ENCODE data around the gene GPC6. TPM values are rescaled to one million over a fixed set of nuclear protein-coding genes. Genes with fewer than 3 reads are reported as not detected.

The GPC6 gene
- total RNA-seq, 2 donors from 2014 or later = 3.4 to 5.3 TPM

GRCh38 chr13:93296584-93296983, 70.0 kb downstream of the GPC6 start:
- Histone ChIP-seq H3K4me3 (no peak overlapping the region), H3K27me3 (replicated peaks; ENCODE audit: insufficient read depth) (no peaks in the 10 kb centered on the region), H3K36me3 (no peaks in the 10 kb centered on the region), H3K27ac (no peak overlapping the region), H3K9me3 (no peaks in the 10 kb centered on the region), H3K4me1 (replicated peaks) (no peaks in the 10 kb centered on the region)
- no peak for DNase-seq (ENCODE audit: low spot score)
- intact Hi-C loops (cut with DNase I) = no loop called here
- WGBS = 93% methylated on average over 2 of the region's 2 CpGs
- TF ChIP-seq POLR2AphosphoS5 (IDR thresholded peaks at IDR 0.05) (no peak), POLR2A (IDR thresholded peaks at IDR 0.05) (no peak), CTCF (IDR thresholded peaks at IDR 0.05) (no peak)

GRCh38 chr13:93298713-93299112, 72.1 kb downstream of the GPC6 start:
- H3K4me1 ChIP-seq (replicated peaks) = no peaks in the 10 kb centered on the region
- DNase-seq (ENCODE audit: low spot score) = no peak
- H3K9me3 ChIP-seq = no peaks in the 10 kb centered on the region
- no peak overlapping the region for H3K27ac ChIP-seq
- WGBS = 89% methylated on average over 4 of the region's 4 CpGs
- no peaks in the 10 kb centered on the region for H3K36me3 ChIP-seq
- intact Hi-C loops (cut with DNase I) = no loop called here
- TF ChIP-seq CTCF (IDR thresholded peaks at IDR 0.05) = no peak
- TF ChIP-seq POLR2AphosphoS5 (IDR thresholded peaks at IDR 0.05) = no peak
- TF ChIP-seq POLR2A (IDR thresholded peaks at IDR 0.05) = no peak
- no peak overlapping the region for H3K4me3 ChIP-seq
- no peaks in the 10 kb centered on the region for H3K27me3 ChIP-seq (replicated peaks; ENCODE audit: insufficient read depth)

- WGBS = 88% methylated on average over 5 of the region's 5 CpGs
- H3K27ac ChIP-seq = no peak overlapping the region
- no peaks in the 10 kb centered on the region for H3K4me1 ChIP-seq (replicated peaks)
- H3K9me3 ChIP-seq = no peaks in the 10 kb centered on the region
- no peak overlapping the region for H3K4me3 ChIP-seq
- H3K27me3 ChIP-seq (replicated peaks; ENCODE audit: insufficient read depth) = no peaks in the 10 kb centered on the region
- no peaks in the 10 kb centered on the region for H3K36me3 ChIP-seq
- intact Hi-C loops (cut with DNase I) = no loop called here
- DNase-seq (ENCODE audit: low spot score) = no peak
- TF ChIP-seq POLR2A (IDR thresholded peaks at IDR 0.05) (no peak), POLR2AphosphoS5 (IDR thresholded peaks at IDR 0.05) (no peak), CTCF (IDR thresholded peaks at IDR 0.05) (no peak)
Observed at GRCh38 chr13:93304134-93304533, 77.5 kb downstream of the GPC6 start.

GRCh38 chr13:93304868-93305613, 78.4 kb downstream of the GPC6 start:
- TF ChIP-seq CTCF (IDR thresholded peaks at IDR 0.05) = no peak
- no peak for TF ChIP-seq POLR2AphosphoS5 (IDR thresholded peaks at IDR 0.05)
- TF ChIP-seq POLR2A (IDR thresholded peaks at IDR 0.05) = no peak
- WGBS = 42% methylated on average over 6 of the region's 6 CpGs

GRCh38 chr13:93305886-93306285, 79.3 kb downstream of the GPC6 start:
- TF ChIP-seq POLR2A (IDR thresholded peaks at IDR 0.05) (no peak), POLR2AphosphoS5 (IDR thresholded peaks at IDR 0.05) (no peak), CTCF (IDR thresholded peaks at IDR 0.05) (no peak)

More at GRCh38 chr13:93304868-93305613, 78.4 kb downstream of the GPC6 start:
- Histone ChIP-seq H3K4me1 (replicated peaks) (no peaks in the 10 kb centered on the region), H3K27me3 (replicated peaks; ENCODE audit: insufficient read depth) (no peaks in the 10 kb centered on the region), H3K4me3 (no peak overlapping the region), H3K9me3 (no peaks in the 10 kb centered on the region), H3K36me3 (no peaks in the 10 kb centered on the region), H3K27ac (no peak overlapping the region)
- no peak for DNase-seq (ENCODE audit: low spot score)
- intact Hi-C loops (cut with DNase I) = no loop called here

More at GRCh38 chr13:93305886-93306285, 79.3 kb downstream of the GPC6 start:
- Histone ChIP-seq H3K36me3 (no peaks in the 10 kb centered on the region), H3K9me3 (no peaks in the 10 kb centered on the region), H3K27me3 (replicated peaks; ENCODE audit: insufficient read depth) (no peaks in the 10 kb centered on the region), H3K4me1 (replicated peaks) (no peaks in the 10 kb centered on the region), H3K4me3 (no peak overlapping the region), H3K27ac (no peak overlapping the region)
- intact Hi-C loops (cut with DNase I) = no loop called here
- no peak for DNase-seq (ENCODE audit: low spot score)
